Measurements from ENCODE around the gene KCNMA1. TPM values are rescaled to one million over a fixed set of nuclear protein-coding genes. Genes with fewer than 3 reads are reported as not detected.

The KCNMA1 gene
- total RNA-seq, 2 donors from 2014 or later = 168 to 188 TPM

- Histone ChIP-seq H3K36me3 (no peaks in the 10 kb centered on the region), H3K27ac (no peak overlapping the region), H3K4me3 (no peak overlapping the region), H3K4me1 (ENCODE audit: control insufficient read depth in 1 of 2, low read depth in 2 of 2) (peaks cover 31 to 90% of the 10 kb centered on the region in 2 donors), H3K27me3 (replicated peaks; ENCODE audit: insufficient read depth) (no peaks in the 10 kb centered on the region), H3K9me3 (no peaks in the 10 kb centered on the region)
- DNase-seq (ENCODE audit: low spot score) (no peak), ATAC-seq (ENCODE audit: insufficient number of reproducible peaks, low FRiP score, low read depth) (no peak)
- TF ChIP-seq CTCF (IDR thresholded peaks at IDR 0.05) = no peak
These were observed 32.1 kb downstream of the KCNMA1 start for GRCh38 chr10:77605466-77605865.

GRCh38 chr10:77604941-77605351 is 32.7 kb downstream of the KCNMA1 start:
- ATAC-seq (ENCODE audit: insufficient number of reproducible peaks, low FRiP score, low read depth) (no peak), DNase-seq (ENCODE audit: low spot score) (no peak)
- H3K27me3 ChIP-seq (replicated peaks; ENCODE audit: insufficient read depth) = no peaks in the 10 kb centered on the region
- no peak overlapping the region for H3K27ac ChIP-seq
- H3K36me3 ChIP-seq = no peaks in the 10 kb centered on the region
- H3K4me3 ChIP-seq = no peak overlapping the region
- H3K9me3 ChIP-seq = no peaks in the 10 kb centered on the region
- no peak for TF ChIP-seq CTCF (IDR thresholded peaks at IDR 0.05)
- peaks cover 29 to 84% of the 10 kb centered on the region in 2 donors for H3K4me1 ChIP-seq (ENCODE audit: control insufficient read depth in 1 of 2, low read depth in 2 of 2)

DNA sequence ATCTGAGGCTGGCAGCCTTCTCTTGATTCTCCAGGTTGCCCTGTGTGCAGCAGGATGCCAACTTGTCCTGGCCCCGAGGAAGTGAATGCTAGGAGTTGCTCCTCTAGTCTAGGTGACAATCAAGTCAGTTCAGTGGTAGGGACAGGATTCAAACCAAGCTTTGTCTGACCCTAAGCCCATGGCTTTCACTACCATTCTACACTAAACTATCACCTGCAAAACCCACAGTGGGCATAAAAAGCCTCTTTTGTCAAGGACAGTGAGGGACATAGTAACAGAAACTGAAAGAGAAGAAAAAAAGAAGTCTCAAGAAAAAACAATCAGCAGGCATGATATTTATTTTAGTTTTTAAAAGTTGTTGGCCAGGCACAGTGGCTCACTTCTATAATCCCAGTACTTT is 33.5 kb downstream of the KCNMA1 start:
- H3K27me3 ChIP-seq (replicated peaks; ENCODE audit: insufficient read depth) = no peaks in the 10 kb centered on the region
- no peaks in the 10 kb centered on the region for H3K36me3 ChIP-seq
- H3K9me3 ChIP-seq = no peaks in the 10 kb centered on the region
- no peak for ATAC-seq (ENCODE audit: insufficient number of reproducible peaks, low FRiP score, low read depth)
- no peak for TF ChIP-seq CTCF (IDR thresholded peaks at IDR 0.05)
- no peak for DNase-seq (ENCODE audit: low spot score)
- H3K4me1 ChIP-seq (ENCODE audit: control insufficient read depth in 1 of 2, low read depth in 2 of 2) = peaks cover 26 to 80% of the 10 kb centered on the region in 2 donors
- no peak overlapping the region for H3K4me3 ChIP-seq
- H3K27ac ChIP-seq = no peak overlapping the region

DNA sequence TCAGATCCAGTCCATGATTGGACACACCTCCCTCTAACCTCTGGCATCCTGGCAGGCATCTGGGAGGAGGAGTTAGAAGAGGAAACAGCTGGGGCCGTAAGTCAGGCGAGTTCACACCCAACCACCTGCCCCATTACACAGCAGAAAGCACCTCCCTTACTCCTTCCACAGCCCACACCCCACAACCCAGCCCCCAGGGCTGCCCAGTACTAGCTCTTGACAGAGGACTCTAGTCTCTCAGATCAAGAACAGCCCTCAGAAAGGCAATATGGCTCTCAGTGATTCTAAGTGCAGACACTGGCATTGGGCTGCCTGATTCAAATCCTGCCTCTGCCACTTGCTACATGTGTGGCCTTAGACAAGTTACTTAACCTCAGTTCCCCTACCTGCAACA is 34.1 kb downstream of the KCNMA1 start:
- no peak for ATAC-seq (ENCODE audit: insufficient number of reproducible peaks, low FRiP score, low read depth)
- no peak for DNase-seq (ENCODE audit: low spot score)
- no peak for TF ChIP-seq CTCF (IDR thresholded peaks at IDR 0.05)
- Histone ChIP-seq H3K36me3 (no peaks in the 10 kb centered on the region), H3K27me3 (replicated peaks; ENCODE audit: insufficient read depth) (no peaks in the 10 kb centered on the region), H3K9me3 (no peaks in the 10 kb centered on the region), H3K4me1 (ENCODE audit: control insufficient read depth in 1 of 2, low read depth in 2 of 2) (peaks cover 26 to 80% of the 10 kb centered on the region in 2 donors), H3K27ac (peak overlapping the region in 1 of 2 donors; percentile 14), H3K4me3 (no peak overlapping the region)

- TF ChIP-seq CTCF (IDR thresholded peaks at IDR 0.05) = no peak
- ATAC-seq (ENCODE audit: insufficient number of reproducible peaks, low FRiP score, low read depth) (no peak), DNase-seq (ENCODE audit: low spot score) (no peak)
- peak overlapping the region in 1 of 2 donors; percentile 14 for H3K27ac ChIP-seq
- no peak overlapping the region for H3K4me3 ChIP-seq
- H3K4me1 ChIP-seq (ENCODE audit: control insufficient read depth in 1 of 2, low read depth in 2 of 2) = peaks cover 29 to 80% of the 10 kb centered on the region in 2 donors
- no peaks in the 10 kb centered on the region for H3K27me3 ChIP-seq (replicated peaks; ENCODE audit: insufficient read depth)
- H3K36me3 ChIP-seq = no peaks in the 10 kb centered on the region
- H3K9me3 ChIP-seq = no peaks in the 10 kb centered on the region
These were observed 34.6 kb downstream of the KCNMA1 start for GRCh38 chr10:77602913-77603533.
